HG03097 (cell line): ENCODE results near the gene MOV10L1.

ENCODE experiments used
- ATAC-seq: cut with Tn5 transposase; IDR thresholded peaks from one replicate; pipeline ENCODE4 v1.9.1; 2021; ENCODE audit not compliant: unreplicated experiment, low FRiP score

Gene MOV10L1

GRCh38 chr22:50101870-50102565 is 12.2 kb downstream of the MOV10L1 start:
- ATAC-seq, result no peak

- no peak for ATAC-seq
Observed at GRCh38 chr22:50102946-50103345, 13.1 kb downstream of the MOV10L1 start.

GRCh38 chr22:50104141-50104544 is 14.3 kb downstream of the MOV10L1 start:
- ATAC-seq, result no peak

GRCh38 chr22:50105208-50106100 is 15.6 kb downstream of the MOV10L1 start:
- no peak for ATAC-seq

- ATAC-seq, result no peak
Observed at GRCh38 chr22:50107529-50107928, 17.7 kb downstream of the MOV10L1 start.

- no peak for ATAC-seq
Observed at GRCh38 chr22:50111056-50111455, 21.2 kb downstream of the MOV10L1 start.

GRCh38 chr22:50112151-50113118 is 22.6 kb downstream of the MOV10L1 start:
- ATAC-seq, result no peak

- no peak for ATAC-seq
Observed at GRCh38 chr22:50114221-50115021, 24.6 kb downstream of the MOV10L1 start.

GRCh38 chr22:50115693-50116092 is 25.9 kb downstream of the MOV10L1 start:
- no peak for ATAC-seq

- ATAC-seq, result no peak
Observed at GRCh38 chr22:50117168-50117762, 27.5 kb downstream of the MOV10L1 start.

GRCh38 chr22:50118129-50118528 is 28.3 kb downstream of the MOV10L1 start:
- no peak for ATAC-seq

- ATAC-seq, result no peak
Observed at GRCh38 chr22:50118557-50119168, 28.9 kb downstream of the MOV10L1 start.

GRCh38 chr22:50119169-50119767 is 29.5 kb downstream of the MOV10L1 start:
- ATAC-seq, result no peak

GRCh38 chr22:50119768-50120251 is 30.0 kb downstream of the MOV10L1 start:
- no peak for ATAC-seq

GRCh38 chr22:50121202-50121740 is 31.5 kb downstream of the MOV10L1 start:
- ATAC-seq, result no peak

GRCh38 chr22:50123119-50123518 is 33.3 kb downstream of the MOV10L1 start:
- no peak for ATAC-seq

- no peak for ATAC-seq
Observed at GRCh38 chr22:50125029-50125428, 35.2 kb downstream of the MOV10L1 start.

GRCh38 chr22:50129121-50129736 is 39.4 kb downstream of the MOV10L1 start:
- ATAC-seq, result no peak
